Measurements from ENCODE around the gene OR2L2. TPM values are rescaled to one million over a fixed set of nuclear protein-coding genes. Genes with fewer than 3 reads are reported as not detected.
"Not testable (repeated sequence)": the region's sequence is repeated elsewhere in the genome, so short reads cannot be mapped to it uniquely, and the experiment has no call there.

The OR2L2 gene, protein sequence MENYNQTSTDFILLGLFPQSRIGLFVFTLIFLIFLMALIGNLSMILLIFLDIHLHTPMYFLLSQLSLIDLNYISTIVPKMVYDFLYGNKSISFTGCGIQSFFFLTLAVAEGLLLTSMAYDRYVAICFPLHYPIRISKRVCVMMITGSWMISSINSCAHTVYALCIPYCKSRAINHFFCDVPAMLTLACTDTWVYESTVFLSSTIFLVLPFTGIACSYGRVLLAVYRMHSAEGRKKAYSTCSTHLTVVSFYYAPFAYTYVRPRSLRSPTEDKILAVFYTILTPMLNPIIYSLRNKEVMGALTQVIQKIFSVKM
- under 1 TPM; 0.05 to 0.14 (median 0.08) TPM for polyA plus RNA-seq (ENCODE audit: insufficient read length in 4 of 4)

DNA sequence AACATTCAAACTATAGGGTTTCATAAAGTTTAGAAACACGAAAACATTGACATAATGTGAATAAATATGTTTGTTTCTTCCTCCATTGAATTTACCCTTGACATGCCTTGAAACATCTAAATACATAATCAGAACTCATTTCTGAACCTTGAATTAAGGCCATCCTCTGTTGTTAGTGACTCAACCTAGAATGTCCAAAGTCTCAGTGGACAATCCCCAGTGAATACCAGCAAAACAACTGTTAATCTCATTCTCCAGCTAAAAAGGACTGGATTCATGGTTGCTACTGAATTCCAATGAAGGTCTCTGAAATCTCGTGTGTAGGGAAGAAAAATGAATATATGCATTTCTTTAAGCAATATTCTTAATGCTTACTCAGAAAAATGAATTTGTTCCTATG, at the start of gene OR2L2:
Gene OR2L2, plus strand, starts transcription at position 301 of the 400 bp plus-strand sequence. CDS start 8,198 bp downstream, outside the sequence.
- no peak for DNase-seq (ENCODE audit: low read depth in 4 of 4, low spot score in 2 of 4)

DNA sequence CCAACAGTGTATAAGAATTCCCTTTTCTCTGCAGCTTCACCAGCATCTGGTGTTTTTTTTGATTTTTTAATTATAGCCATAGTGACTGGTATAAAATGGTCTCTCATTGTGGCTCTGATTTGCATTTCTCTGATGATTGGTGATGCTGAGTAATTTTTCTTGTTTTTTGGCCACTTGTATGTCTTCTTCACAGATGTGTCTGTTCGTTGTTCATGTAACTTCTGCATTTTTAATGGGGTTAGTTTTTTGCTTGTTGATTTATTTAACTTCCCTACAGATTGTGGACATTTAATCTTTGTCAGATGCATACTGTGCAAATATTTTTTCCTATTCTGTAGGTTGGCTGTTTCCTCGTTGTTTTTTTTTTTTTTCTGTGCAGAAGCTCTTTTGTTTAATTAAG, 36.9 kb upstream of the OR2L2 start:
- DNase-seq (ENCODE audit: low read depth in 4 of 4, low spot score in 2 of 4) = no peak

- no peak for DNase-seq (ENCODE audit: low read depth in 4 of 4, low spot score in 2 of 4)
Observed at GRCh38 chr1:247998811-247999210, 31.1 kb upstream of the OR2L2 start.

GRCh38 chr1:248000169-248000568, 29.7 kb upstream of the OR2L2 start:
- no peak for DNase-seq (ENCODE audit: low read depth in 4 of 4, low spot score in 2 of 4)

- no peak for DNase-seq (ENCODE audit: low read depth in 4 of 4, low spot score in 2 of 4)
Observed at GRCh38 chr1:248007778-248008177, 22.1 kb upstream of the OR2L2 start.

DNA sequence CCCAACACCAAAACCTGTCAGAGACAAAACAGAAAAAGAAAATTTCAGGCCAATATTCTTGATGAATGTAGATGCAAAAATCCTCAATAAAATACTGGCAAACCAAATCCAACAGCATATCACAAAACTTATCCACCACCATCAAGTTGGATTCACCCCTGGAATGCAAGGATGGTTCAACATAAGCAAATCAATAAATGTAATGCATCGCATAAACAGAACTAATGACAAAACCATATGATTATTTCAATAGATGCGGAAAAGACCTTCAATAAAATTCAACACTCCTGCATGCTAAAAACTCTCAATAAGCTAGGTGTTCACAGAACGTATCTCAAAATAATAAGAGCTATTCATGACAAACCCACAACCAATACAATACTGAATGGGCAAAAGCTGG, 20.2 kb upstream of the OR2L2 start:
- no peak for DNase-seq (ENCODE audit: low read depth in 4 of 4, low spot score in 2 of 4)

GRCh38 chr1:248013229-248013710, 16.6 kb upstream of the OR2L2 start, which contains the start of gene OR2L5:
TSS of gene OR2L5 (plus strand) at chr1:248013660. CDS start at chr1:248021948, 8,288 bp downstream.
- DNase-seq (ENCODE audit: low read depth in 4 of 4, low spot score in 2 of 4) = no peak

DNA sequence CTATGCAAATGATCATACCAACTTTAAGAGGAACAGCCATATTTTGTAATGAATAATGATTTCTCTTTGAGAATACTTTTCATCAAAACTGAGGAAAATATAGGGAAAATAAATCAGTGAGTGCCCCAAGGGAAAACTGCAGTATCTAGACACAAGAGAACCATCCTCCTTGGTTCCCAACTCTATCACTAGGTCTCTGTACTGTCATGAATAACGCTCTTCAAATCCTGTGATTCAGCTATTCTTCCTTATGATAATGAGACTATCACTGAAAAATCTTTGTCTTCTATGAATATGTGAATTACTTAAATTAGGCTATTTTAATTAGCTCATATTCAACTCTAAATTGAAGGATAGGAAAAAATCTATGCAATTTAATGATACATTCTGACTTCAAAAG, 14.1 kb upstream of the OR2L2 start:
- DNase-seq (ENCODE audit: low read depth in 4 of 4, low spot score in 2 of 4) = no peak

GRCh38 chr1:248045209-248045608, 15.3 kb downstream of the OR2L2 start:
- no peak for DNase-seq (ENCODE audit: low read depth in 4 of 4, low spot score in 2 of 4)

DNA sequence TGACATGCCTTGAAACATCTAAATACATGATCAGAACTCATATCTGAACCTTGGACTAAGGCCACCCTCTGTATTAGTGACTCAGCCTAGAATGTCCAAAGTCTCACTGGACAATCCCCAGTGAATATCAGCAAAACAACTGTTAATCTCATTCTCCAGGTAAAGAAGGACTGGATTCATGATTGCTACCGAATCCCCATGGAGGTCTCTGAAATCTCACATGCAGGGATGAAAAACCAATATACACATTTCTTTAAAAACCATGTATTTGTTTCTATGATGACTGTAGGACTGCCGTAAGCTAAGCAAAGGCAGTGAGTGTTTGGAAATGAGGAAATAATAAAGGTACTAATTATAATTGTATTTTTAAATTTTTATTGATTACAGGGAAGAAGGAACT, 16.7 kb downstream of the OR2L2 start, which contains the start of gene OR2L3:
Gene OR2L3, plus strand, starts transcription at position 301 of the 400 bp plus-strand sequence. CDS start 13,846 bp downstream, outside the sequence.
- no peak for DNase-seq (ENCODE audit: low read depth in 4 of 4, low spot score in 2 of 4)

DNA sequence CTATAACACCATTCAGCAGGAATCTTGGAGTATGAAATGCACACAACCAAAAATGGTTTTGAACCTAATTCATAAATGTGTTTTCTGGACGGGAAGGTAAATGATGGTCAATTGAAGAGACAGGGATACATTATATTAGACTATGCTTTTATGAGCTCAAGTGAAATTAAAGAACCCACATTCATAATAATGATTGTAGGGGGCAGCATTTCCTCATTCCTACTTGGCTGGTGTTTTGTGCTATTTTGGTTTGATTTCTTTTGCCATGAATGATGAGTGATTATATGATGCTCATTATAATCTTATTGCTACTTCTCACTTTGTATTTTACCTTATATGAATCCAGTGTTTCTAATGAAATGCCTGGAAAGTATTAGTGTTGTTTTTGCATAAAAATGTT, 17.1 kb downstream of the OR2L2 start:
- DNase-seq (ENCODE audit: low read depth in 4 of 4, low spot score in 2 of 4) = no peak

DNA sequence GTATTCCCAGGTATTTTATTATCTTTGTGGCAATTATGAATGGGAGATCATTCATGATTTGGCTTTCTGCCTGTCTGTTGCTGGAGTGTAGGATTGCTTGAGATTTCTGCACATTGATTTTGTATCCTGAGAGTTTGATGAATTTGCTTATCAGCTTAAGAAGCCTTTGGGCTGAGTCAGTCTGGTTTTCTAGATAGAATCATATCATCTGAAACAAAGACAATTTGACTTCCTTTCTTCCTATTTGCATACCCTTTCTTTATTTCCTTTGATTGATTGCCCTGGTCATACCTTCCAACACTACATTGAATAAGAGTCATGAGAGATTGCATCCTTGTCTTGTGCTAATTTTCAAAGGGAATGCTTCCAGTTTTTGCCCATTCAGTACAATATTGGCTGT, 24.8 kb downstream of the OR2L2 start:
- DNase-seq (ENCODE audit: low read depth in 4 of 4, low spot score in 2 of 4) = no peak

DNA sequence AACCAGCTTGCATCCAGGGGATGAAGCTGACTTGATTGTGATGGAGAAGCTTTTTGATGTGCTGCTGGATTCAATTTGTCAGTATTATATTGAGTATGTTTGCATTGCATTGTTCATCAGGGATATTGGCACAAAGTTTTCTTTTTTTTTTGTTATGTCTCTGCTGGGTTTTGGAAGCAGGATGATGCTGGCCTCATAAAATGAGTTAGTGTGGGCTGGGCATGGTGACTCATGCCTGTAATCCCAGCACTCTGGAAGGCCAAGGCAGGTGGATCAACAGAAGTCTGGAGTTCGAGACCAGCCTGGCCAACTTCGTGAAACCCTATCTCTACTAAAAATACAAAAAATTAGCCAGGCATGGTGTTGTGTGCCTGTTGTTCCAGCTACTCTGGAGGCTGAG, 25.4 kb downstream of the OR2L2 start:
- DNase-seq (ENCODE audit: low read depth in 4 of 4, low spot score in 2 of 4) = no peak

DNA sequence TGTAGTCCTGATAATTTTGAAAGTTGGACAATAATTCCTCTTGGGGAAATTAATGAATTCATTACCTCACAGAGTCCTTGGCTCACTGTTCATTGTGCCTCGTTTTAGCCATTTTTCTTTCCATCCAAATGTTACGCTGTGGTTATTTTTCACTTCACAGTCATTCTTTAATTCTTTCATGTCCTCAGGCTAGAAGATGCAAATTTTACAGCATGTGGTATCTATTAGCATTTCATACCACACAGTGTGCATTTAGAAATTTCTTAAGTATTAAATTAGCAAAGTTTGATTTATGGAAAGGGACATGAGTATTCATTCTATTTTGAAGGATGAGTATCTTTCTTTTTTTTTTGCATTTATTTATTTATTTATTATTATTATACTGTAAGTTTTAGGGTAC, 35.2 kb downstream of the OR2L2 start:
- no peak for DNase-seq (ENCODE audit: low read depth in 4 of 4, low spot score in 2 of 4)

- DNase-seq (ENCODE audit: low read depth in 4 of 4, low spot score in 2 of 4) = no peak
Observed at GRCh38 chr1:248065604-248066003, 35.7 kb downstream of the OR2L2 start.

DNA sequence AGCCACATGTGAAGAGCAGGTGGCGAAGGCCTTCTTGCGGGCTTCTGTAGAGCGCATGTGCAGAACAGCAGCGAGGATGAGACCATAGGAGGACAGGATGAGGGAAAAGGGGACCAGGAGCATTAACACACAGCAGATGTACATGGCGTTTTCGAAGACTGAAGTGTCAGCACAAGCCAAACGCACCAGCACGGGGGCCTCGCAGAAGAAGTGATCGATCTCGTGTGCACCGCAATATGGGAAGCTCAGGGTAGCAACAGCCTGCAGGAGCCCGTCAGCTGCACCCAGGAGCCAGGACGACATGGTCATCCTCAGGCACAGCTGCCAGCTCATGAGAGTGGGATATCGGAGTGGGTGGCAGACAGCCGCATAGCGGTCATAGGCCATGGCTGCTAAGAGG, 54.0 kb downstream of the OR2L2 start:
- not testable (repeated sequence) for DNase-seq (ENCODE audit: low read depth in 4 of 4, low spot score in 2 of 4)

Other genes with a start within 250 kb of the OR2L2 start
- gene OR14A16, start 206.0 kb upstream of the OR2L2 start, polyA plus RNA-seq (ENCODE audit: insufficient read length in 4 of 4) = not detected
- gene OR11L1, start 188.2 kb upstream of the OR2L2 start, polyA plus RNA-seq (ENCODE audit: insufficient read length in 4 of 4) = not detected
- gene TRIM58, start 172.9 kb upstream of the OR2L2 start, polyA plus RNA-seq (ENCODE audit: insufficient read length in 4 of 4) = 1 to 10 TPM; 1.2 to 1.7 (median 1.7) TPM
- under 1 TPM; 0.14 to 0.36 (median 0.24) TPM for gene OR2W3, start 134.5 kb upstream of the OR2L2 start, polyA plus RNA-seq (ENCODE audit: insufficient read length in 4 of 4)
- gene OR2T8, start 109.8 kb upstream of the OR2L2 start, polyA plus RNA-seq (ENCODE audit: insufficient read length in 4 of 4) = not detected
- gene OR2AJ1, start 105.2 kb upstream of the OR2L2 start, polyA plus RNA-seq (ENCODE audit: insufficient read length in 4 of 4) = not detected
- gene OR2L8, start 81.2 kb upstream of the OR2L2 start, polyA plus RNA-seq (ENCODE audit: insufficient read length in 4 of 4) = not detected
- not detected for gene OR2AK2, start 64.8 kb upstream of the OR2L2 start, polyA plus RNA-seq (ENCODE audit: insufficient read length in 4 of 4)
- gene OR2L5, start 16.4 kb upstream of the OR2L2 start, polyA plus RNA-seq (ENCODE audit: insufficient read length in 4 of 4) = not detected
- gene OR2L3, start 16.8 kb downstream of the OR2L2 start, polyA plus RNA-seq (ENCODE audit: insufficient read length in 4 of 4) = not detected
- gene OR2L13, start 65.1 kb downstream of the OR2L2 start, polyA plus RNA-seq (ENCODE audit: insufficient read length in 4 of 4) = under 1 TPM in 1 of 4 donors, not detected in 3; 0.10 TPM
- gene OR2M5, start 115.1 kb downstream of the OR2L2 start, polyA plus RNA-seq (ENCODE audit: insufficient read length in 4 of 4) = not detected
- not detected for gene OR2M2, start 144.8 kb downstream of the OR2L2 start, polyA plus RNA-seq (ENCODE audit: insufficient read length in 4 of 4)
- gene OR2M3, start 167.2 kb downstream of the OR2L2 start, polyA plus RNA-seq (ENCODE audit: insufficient read length in 4 of 4) = under 1 TPM in 3 of 4 donors, not detected in 1; 0.02 to 0.08 (median 0.03) TPM
- gene OR2M4, start 201.3 kb downstream of the OR2L2 start, polyA plus RNA-seq (ENCODE audit: insufficient read length in 4 of 4) = under 1 TPM in 3 of 4 donors, not detected in 1; 0.04 to 0.12 (median 0.05) TPM
- not detected for gene OR2T33, start 247.9 kb downstream of the OR2L2 start, polyA plus RNA-seq (ENCODE audit: insufficient read length in 4 of 4)